ENCODE results near the gene TEAD4. TPM values are rescaled to one million over a fixed set of nuclear protein-coding genes. Genes with fewer than 3 reads are reported as not detected.

Gene TEAD4
- total and polyA plus RNA-seq, 2 donors from 2014 or later = 19.8 to 40.9 TPM

- no peak for DNase-seq
- Histone ChIP-seq H3K4me3 (ENCODE audit: low read length in 3 of 3) (no peak overlapping the region), H3K27me3 (ENCODE audit: control insufficient read depth, insufficient read depth, low read length) (no peaks in the 10 kb centered on the region), H3K9me3 (ENCODE audit: control insufficient read depth in 2 of 3, insufficient read depth in 1 of 3, low read length in 3 of 3) (no peaks in the 10 kb centered on the region), H3K36me3 (ENCODE audit: control insufficient read depth in 2 of 3, insufficient read depth in 3 of 3, low read length in 3 of 3) (no peaks in the 10 kb centered on the region), H3K27ac (ENCODE audit: low read depth in 2 of 2, low read length in 2 of 2) (peak overlapping the region; percentile 11 to 51), H3K4me1 (ENCODE audit: control insufficient read depth in 2 of 3, insufficient read depth in 2 of 3, low read depth in 1 of 3, low read length in 3 of 3) (peaks cover 0 to 61% (median 53%) of the 10 kb centered on the region in 3 donors), H3K9ac (ENCODE audit: low read length in 3 of 3) (peak overlapping the region in 1 of 3 donors; percentile 73)
- FAIRE-seq = no peak
- intact Hi-C loops (cut with DNase I) = no loop called here
- no peak for TF ChIP-seq CTCF (IDR thresholded peaks at IDR 0.05; ENCODE audit: borderline replicate concordance, extremely low read depth, insufficient read depth)
These were observed 124.2 kb downstream of the TEAD4 start for GRCh38 chr12:3083241-3083920.

GRCh38 chr12:3083921-3084347, 124.7 kb downstream of the TEAD4 start:
- no peaks in the 10 kb centered on the region for H3K9me3 ChIP-seq (ENCODE audit: control insufficient read depth in 2 of 3, insufficient read depth in 1 of 3, low read length in 3 of 3)
- H3K27me3 ChIP-seq (ENCODE audit: control insufficient read depth, insufficient read depth, low read length) = no peaks in the 10 kb centered on the region
- peak overlapping the region in 1 of 3 donors; percentile 73 for H3K9ac ChIP-seq (ENCODE audit: low read length in 3 of 3)
- FAIRE-seq = no peak
- peaks cover 0 to 61% (median 55%) of the 10 kb centered on the region in 3 donors for H3K4me1 ChIP-seq (ENCODE audit: control insufficient read depth in 2 of 3, insufficient read depth in 2 of 3, low read depth in 1 of 3, low read length in 3 of 3)
- intact Hi-C loops (cut with DNase I) = no loop called here
- TF ChIP-seq CTCF (IDR thresholded peaks at IDR 0.05; ENCODE audit: borderline replicate concordance, extremely low read depth, insufficient read depth) = no peak
- no peak for DNase-seq
- H3K27ac ChIP-seq (ENCODE audit: low read depth in 2 of 2, low read length in 2 of 2) = peak overlapping the region; percentile 11 to 51
- H3K36me3 ChIP-seq (ENCODE audit: control insufficient read depth in 2 of 3, insufficient read depth in 3 of 3, low read length in 3 of 3) = no peaks in the 10 kb centered on the region
- H3K4me3 ChIP-seq (ENCODE audit: low read length in 3 of 3) = peak overlapping the region in 1 of 3 donors; percentile 23

GRCh38 chr12:3084742-3085141, 125.5 kb downstream of the TEAD4 start:
- TF ChIP-seq CTCF (IDR thresholded peaks at IDR 0.05; ENCODE audit: borderline replicate concordance, extremely low read depth, insufficient read depth) = no peak
- Histone ChIP-seq H3K36me3 (ENCODE audit: control insufficient read depth in 2 of 3, insufficient read depth in 3 of 3, low read length in 3 of 3) (no peaks in the 10 kb centered on the region), H3K9me3 (ENCODE audit: control insufficient read depth in 2 of 3, insufficient read depth in 1 of 3, low read length in 3 of 3) (no peaks in the 10 kb centered on the region), H3K27me3 (ENCODE audit: control insufficient read depth, insufficient read depth, low read length) (no peaks in the 10 kb centered on the region), H3K4me3 (ENCODE audit: low read length in 3 of 3) (peak overlapping the region in 1 of 3 donors; percentile 30), H3K9ac (ENCODE audit: low read length in 3 of 3) (peak overlapping the region in 1 of 3 donors; percentile 73), H3K27ac (ENCODE audit: low read depth in 2 of 2, low read length in 2 of 2) (peak overlapping the region; percentile 80 to 85), H3K4me1 (ENCODE audit: control insufficient read depth in 2 of 3, insufficient read depth in 2 of 3, low read depth in 1 of 3, low read length in 3 of 3) (peaks cover 0 to 61% (median 55%) of the 10 kb centered on the region in 3 donors)
- DNase-seq (peak in 4 of 5 donors; percentile 51 to 68 (median 58)), FAIRE-seq (no peak)
- intact Hi-C loops (cut with DNase I) = no loop called here
